ENCODE results near the gene REG1B. TPM values are rescaled to one million over a fixed set of nuclear protein-coding genes. Genes with fewer than 3 reads are reported as not detected.

REG1B gene
- total RNA-seq, 1 donor from 2014 or later: not detected

- no peak for DNase-seq (ENCODE audit: low read depth)
- no peak for TF ChIP-seq CTCF (conservative IDR thresholded peaks at IDR 0.05; ENCODE audit: low read depth, low read length)
- H3K4me3 ChIP-seq (ENCODE audit: low read depth, low read length): no peak overlapping the region
These were observed 15.4 kb upstream of the REG1B start for GRCh38 chr2:79103214-79103613.

GRCh38 chr2:79101024-79101423, 13.2 kb upstream of the REG1B start:
- TF ChIP-seq CTCF (conservative IDR thresholded peaks at IDR 0.05; ENCODE audit: low read depth, low read length): no peak
- H3K4me3 ChIP-seq (ENCODE audit: low read depth, low read length): no peak overlapping the region
- no peak for DNase-seq (ENCODE audit: low read depth)

GRCh38 chr2:79100285-79100684, 12.5 kb upstream of the REG1B start:
- no peak for DNase-seq (ENCODE audit: low read depth)
- H3K4me3 ChIP-seq (ENCODE audit: low read depth, low read length): no peak overlapping the region
- no peak for TF ChIP-seq CTCF (conservative IDR thresholded peaks at IDR 0.05; ENCODE audit: low read depth, low read length)

GRCh38 chr2:79099140-79099686, 11.4 kb upstream of the REG1B start:
- H3K4me3 ChIP-seq (ENCODE audit: low read depth, low read length): no peak overlapping the region
- no peak for DNase-seq (ENCODE audit: low read depth)
- TF ChIP-seq CTCF (conservative IDR thresholded peaks at IDR 0.05; ENCODE audit: low read depth, low read length): no peak

- DNase-seq (ENCODE audit: low read depth): no peak
- H3K4me3 ChIP-seq (ENCODE audit: low read depth, low read length): no peak overlapping the region
- TF ChIP-seq CTCF (conservative IDR thresholded peaks at IDR 0.05; ENCODE audit: low read depth, low read length): no peak
These were observed 10.1 kb upstream of the REG1B start for GRCh38 chr2:79097843-79098242.

- H3K4me3 ChIP-seq (ENCODE audit: low read depth, low read length): no peak overlapping the region
These were observed 2.9 kb upstream of the REG1B start for GRCh38 chr2:79090693-79091092.

More at GRCh38 chr2:79090693-79091092, 2.9 kb upstream of the REG1B start:
- DNase-seq (ENCODE audit: low read depth): no peak
- TF ChIP-seq CTCF (conservative IDR thresholded peaks at IDR 0.05; ENCODE audit: low read depth, low read length): no peak

Measured in epithelial cell of proximal tubule (primary cell).